MM.1S (cell line): Measurements from ENCODE around the gene SGMS1.

Experiments
- DNase-seq: peaks from one replicate; pipeline ENCODE4 v3.0.0-alpha.2; 2015
- H2AFZ ChIP-seq: fragments of 300-600 bp; sonication (generic); 2 replicates; pipeline ENCODE4 v1.6.0; 2016; ENCODE audit warnings: antibody characterized with exemption, low read length
- H3F3A ChIP-seq: fragments of 300-600 bp; sonication (generic); 2 replicates; pipeline ENCODE4 v1.6.1; 2016; ENCODE audit warnings: mild to moderate bottlenecking, antibody characterized with exemption, low read length, moderate library complexity, mixed read lengths; ENCODE audit not compliant: insufficient read depth
- H3K27ac ChIP-seq: fragments of 300-600 bp; sonication (generic); 2 replicates; pipeline ENCODE4 v1.5.1; 2016; ENCODE audit warnings: mild to moderate bottlenecking, low read length
- H3K27me3 ChIP-seq: fragments of 300-600 bp; sonication (generic); replicated peaks from 2 replicates; pipeline ENCODE4 v1.6.0; 2016; ENCODE audit warnings: low read length; ENCODE audit not compliant: insufficient read depth
- H3K36me3 ChIP-seq: fragments of 300-600 bp; sonication (generic); replicated peaks from 2 replicates; pipeline ENCODE4 v1.6.1; 2016; ENCODE audit warnings: mild to moderate bottlenecking, low read length, mixed read lengths; ENCODE audit not compliant: insufficient read depth
- H3K4me1 ChIP-seq: fragments of 300-600 bp; sonication (generic); 2 replicates; pipeline ENCODE4 v1.6.1; 2016; ENCODE audit warnings: low read length, mixed read lengths
- H3K4me2 ChIP-seq: fragments of 300-600 bp; sonication (generic); 2 replicates; pipeline ENCODE4 v1.6.0; 2016; ENCODE audit warnings: low read depth, low read length
- H3K4me3 ChIP-seq: fragments of 300-600 bp; sonication (generic); 2 replicates; pipeline ENCODE4 v1.5.1; 2016; ENCODE audit warnings: low read length, mixed read lengths
- H3K79me2 ChIP-seq: fragments of 300-600 bp; sonication (generic); 2 replicates; pipeline ENCODE4 v1.6.1; 2016; ENCODE audit warnings: mixed run types, low read length, mixed read lengths
- H3K9ac ChIP-seq: fragments of 300-600 bp; sonication (generic); 2 replicates; pipeline ENCODE4 v1.6.1; 2016; ENCODE audit warnings: low read length, mixed read lengths
- H3K9me2 ChIP-seq: fragments of 300-600 bp; sonication (generic); replicated peaks from 2 replicates; pipeline ENCODE4 v1.6.1; 2016; ENCODE audit warnings: mild to moderate bottlenecking, low read length, mixed read lengths; ENCODE audit not compliant: insufficient read depth
- H3K9me3 ChIP-seq: fragments of 300-600 bp; sonication (generic); replicated peaks from 2 replicates; pipeline ENCODE4 v1.6.1; 2016; ENCODE audit warnings: mild to moderate bottlenecking, low read length, mixed read lengths; ENCODE audit not compliant: insufficient read depth
- H4K20me1 ChIP-seq: fragments of 300-600 bp; sonication (generic); 2 replicates; pipeline ENCODE4 v1.6.1; 2016; ENCODE audit warnings: mild to moderate bottlenecking, low read length, moderate library complexity, mixed read lengths; ENCODE audit not compliant: insufficient read depth
- CTCF ChIP-seq: fragments of 300-600 bp; sonication (generic); IDR thresholded peaks from 2 replicates; pipeline ENCODE4 v1.5.1; 2016; ENCODE audit warnings: antibody characterized with exemption, low read length, mixed read lengths
- EZH2 ChIP-seq: fragments of 300-600 bp; sonication (generic); optimal IDR thresholded peaks from 2 replicates; pipeline ENCODE3; 2017; ENCODE audit warnings: low read depth, mild to moderate bottlenecking, antibody characterized with exemption, low read length, mixed read lengths
- EZH2phosphoT487 ChIP-seq: fragments of 300-600 bp; sonication (generic); IDR thresholded peaks from 2 replicates; pipeline ENCODE4 v1.6.1; 2018; ENCODE audit warnings: antibody characterized with exemption, low read length

SGMS1 gene

GRCh38 chr10:50279489-50279888, 344.3 kb downstream of the SGMS1 start:
- Histone ChIP-seq H3K9me3 (no peaks in the 10 kb centered on the region), H2AFZ (no peak overlapping the region), H3K4me3 (no peak overlapping the region), H3K36me3 (no peaks in the 10 kb centered on the region), H3K4me1 (no peaks in the 10 kb centered on the region), H3K27me3 (no peaks in the 10 kb centered on the region), H4K20me1 (no peaks in the 10 kb centered on the region), H3K27ac (no peak overlapping the region), H3K79me2 (no peaks in the 10 kb centered on the region), H3K9ac (no peak overlapping the region), H3K4me2 (no peak overlapping the region), H3F3A (no peaks in the 10 kb centered on the region), H3K9me2 (no peaks in the 10 kb centered on the region)
- peak; percentile 11 for DNase-seq
- TF ChIP-seq EZH2 (no peak), CTCF (no peak), EZH2phosphoT487 (no peak)

GRCh38 chr10:50275650-50276235, 348.0 kb downstream of the SGMS1 start:
- no peaks in the 10 kb centered on the region for H4K20me1 ChIP-seq
- no peak overlapping the region for H3K27ac ChIP-seq
- H2AFZ ChIP-seq, result no peak overlapping the region
- H3K9me3 ChIP-seq, result no peaks in the 10 kb centered on the region
- H3K4me3 ChIP-seq, result no peak overlapping the region
- no peak overlapping the region for H3K4me2 ChIP-seq
- no peaks in the 10 kb centered on the region for H3K79me2 ChIP-seq
- H3K9me2 ChIP-seq, result no peaks in the 10 kb centered on the region
- no peaks in the 10 kb centered on the region for H3K27me3 ChIP-seq
- H3K9ac ChIP-seq, result no peak overlapping the region
- no peaks in the 10 kb centered on the region for H3K36me3 ChIP-seq
- no peaks in the 10 kb centered on the region for H3F3A ChIP-seq
- peak; percentile 39 for DNase-seq
- 0 out of 2 replicates have a peak, but pooled peaks cover 2% of the 10 kb centered on the region for H3K4me1 ChIP-seq
- no peak for TF ChIP-seq EZH2
- TF ChIP-seq CTCF, result peak; percentile 79
- no peak for TF ChIP-seq EZH2phosphoT487

- no peaks in the 10 kb centered on the region for H4K20me1 ChIP-seq
- H3K27ac ChIP-seq, result no peak overlapping the region
- no peak overlapping the region for H3K4me2 ChIP-seq
- H3K9me2 ChIP-seq, result no peaks in the 10 kb centered on the region
- no peak for TF ChIP-seq EZH2phosphoT487
- TF ChIP-seq EZH2, result no peak
- TF ChIP-seq CTCF, result no peak
- H3F3A ChIP-seq, result no peaks in the 10 kb centered on the region
- H3K4me3 ChIP-seq, result no peak overlapping the region
- no peak overlapping the region for H3K9ac ChIP-seq
- H3K9me3 ChIP-seq, result no peaks in the 10 kb centered on the region
- 0 out of 2 replicates have a peak, but pooled peaks cover 2% of the 10 kb centered on the region for H3K4me1 ChIP-seq
- DNase-seq, result no peak
- H2AFZ ChIP-seq, result no peak overlapping the region
- H3K27me3 ChIP-seq, result no peaks in the 10 kb centered on the region
- H3K79me2 ChIP-seq, result no peaks in the 10 kb centered on the region
- no peaks in the 10 kb centered on the region for H3K36me3 ChIP-seq
Observed at GRCh38 chr10:50272531-50272930, 351.2 kb downstream of the SGMS1 start.
